Psoas muscle (tissue), 8 donors: Measurements from ENCODE around the gene LRRC4C. TPM values are rescaled to one million over a fixed set of nuclear protein-coding genes. Genes with fewer than 3 reads are reported as not detected.

Experiments
- ATAC-seq, 4 donors: fragments of 200-7000 bp; cut with Tn5 transposase; one replicate each; pipeline ENCODE4 v1.9.1; 2020; ENCODE audit warnings: moderate library complexity in 3 of 4, mild to moderate bottlenecking in 2 of 4
- DNase-seq, 2 donors: peaks; one replicate each; pipeline ENCODE4 v3.0.0-alpha.2; 2020
- H3K27ac ChIP-seq: fragments of 200-600 bp; one replicate; pipeline ENCODE4 v1.8.0; 2022
- H3K27me3 ChIP-seq, 3 donors: fragments of 200-600 bp in 1 of 3; one replicate each; pipeline versions ENCODE4 v1.6.1 to v1.8.0; 2013 to 2022; ENCODE audit warnings: low read length in 2 of 3, mild to moderate bottlenecking in 2 of 3, moderate library complexity in 1 of 3; ENCODE audit not compliant: insufficient read depth in 3 of 3
- H3K36me3 ChIP-seq, 2 donors: fragments of 200-600 bp in 1 of 2; one replicate each; pipeline versions ENCODE4 v1.6.1 to v1.8.0; 2013 to 2022; ENCODE audit warnings: low read depth in 1 of 2, mild to moderate bottlenecking in 1 of 2, moderate library complexity in 1 of 2; ENCODE audit not compliant: insufficient read depth in 1 of 2
- H3K4me1 ChIP-seq: fragments of 200-600 bp; one replicate; pipeline ENCODE4 v1.8.0; 2022
- H3K4me3 ChIP-seq: fragments of 200-600 bp; one replicate; pipeline ENCODE4 v1.8.0; 2022; ENCODE audit warnings: mild to moderate bottlenecking
- H3K9me3 ChIP-seq: fragments of 200-600 bp; one replicate; pipeline ENCODE4 v1.8.0; 2022
- CTCF ChIP-seq: fragments of 200-600 bp; IDR thresholded peaks from one replicate; pipeline ENCODE4 v1.8.0; 2022; ENCODE audit warnings: antibody characterized with exemption
- WGBS, 3 donors: extraction: QIAGEN DNeasy Blood & Tissue Kit; methylation state at CpG; one replicate each; pipeline versions ENCODE4 v1.1.6 to v1.1.7; 2013; 5-methylcytosine and 5-hydroxymethylcytosine counted together
- intact Hi-C, 2 donors: fragments of 100-400 bp; cut with DNase I; formaldehyde crosslinking; loops; one replicate each; pipeline versions ENCODE4 v1.11.0 to v1.14.2; 2022
- polyA plus RNA-seq, 3 donors: library from polyadenylated mRNA; stranded (reverse); fragments of 200-250 nt; gene quantifications; one replicate each; pipeline ENCODE4 v1.2.3, GENCODE V29; 2013
- total RNA-seq, 4 donors: library from RNA; stranded (reverse); fragmentation: NEBNext Ultra II Directional in 2 of 4; extraction: Animal tissue kit (Norgen Biotek cat#: 25700) in 2 of 4; gene quantifications; one replicate each; pipeline versions ENCODE4 v1.2.1 to v1.2.4, GENCODE V29; 2021 to 2023
- donor health status: healthy with polysubstance abuse.
- donor health status: DM: no; HTN: no; CAD: no; lungs with moderate emphysema.
- donor health status: Bipolar disorder and iron deficiency.
- donor health status: healthy.
- donor health status: DM: yes; HTN: yes; CAD: no.
- donor health status: DM: no; HTN: no; CAD: no.
- donor health status: DM: no; HTN: no; CAD: no.
- donor health status: DM: yes; HTN: yes; CAD: no.

Gene LRRC4C
- total and polyA plus RNA-seq, 7 donors: 0.04 to 0.34 (median 0.12) TPM; not detected in 1

- TF ChIP-seq CTCF: no peak
- Histone ChIP-seq H3K9me3 (no peaks in the 10 kb centered on the region), H3K4me3 (no peak overlapping the region), H3K36me3 (no peaks in the 10 kb centered on the region), H3K4me1 (no peaks in the 10 kb centered on the region), H3K27me3 (no peaks in the 10 kb centered on the region), H3K27ac (no peak overlapping the region)
- intact Hi-C loops: no loop called here
- WGBS, 3 donors: 67 to 72% (median 67%) methylated on average over 1 of the region's 1 CpG
- no peak for DNase-seq
- ATAC-seq: no peak
Observed at GRCh38 chr11:41320653-41321052, 138.8 kb downstream of the LRRC4C start.

GRCh38 chr11:41320238-41320637, 139.2 kb downstream of the LRRC4C start:
- H3K4me3 ChIP-seq: no peak overlapping the region
- intact Hi-C loops: no loop called here
- 49 to 60% (median 50%) methylated on average over 3 of the region's 3 CpGs for WGBS, 3 donors

GRCh38 chr11:41319434-41319833, 140.0 kb downstream of the LRRC4C start:
- intact Hi-C loops: no loop called here
- ATAC-seq (no peak), DNase-seq (no peak)
- whole genome bisulfite sequencing, 3 donors: 65 to 85% (median 82%) methylated on average over 2 of the region's 2 CpGs
- no peak for TF ChIP-seq CTCF
- no peaks in the 10 kb centered on the region for H3K9me3 ChIP-seq
- no peaks in the 10 kb centered on the region for H3K36me3 ChIP-seq
- H3K4me3 ChIP-seq: no peak overlapping the region
- H3K4me1 ChIP-seq: no peaks in the 10 kb centered on the region
- H3K27me3 ChIP-seq: no peaks in the 10 kb centered on the region
- H3K27ac ChIP-seq: no peak overlapping the region

More at GRCh38 chr11:41320238-41320637, 139.2 kb downstream of the LRRC4C start:
- no peaks in the 10 kb centered on the region for H3K36me3 ChIP-seq
- no peaks in the 10 kb centered on the region for H3K27me3 ChIP-seq
- no peak for ATAC-seq
- H3K9me3 ChIP-seq: no peaks in the 10 kb centered on the region
- DNase-seq: no peak
- H3K4me1 ChIP-seq: no peaks in the 10 kb centered on the region
- TF ChIP-seq CTCF: no peak
- H3K27ac ChIP-seq: no peak overlapping the region

- TF ChIP-seq CTCF: no peak
- DNase-seq (no peak), ATAC-seq (no peak)
- Histone ChIP-seq H3K36me3 (no peaks in the 10 kb centered on the region), H3K27ac (no peak overlapping the region), H3K4me3 (no peak overlapping the region), H3K27me3 (no peaks in the 10 kb centered on the region), H3K9me3 (no peaks in the 10 kb centered on the region), H3K4me1 (no peaks in the 10 kb centered on the region)
- intact Hi-C loops: no loop called here
- WGBS, 3 donors: 52 to 61% (median 58%) methylated on average over 2 of the region's 2 CpGs
Observed at GRCh38 chr11:41316751-41317150, 142.7 kb downstream of the LRRC4C start.

- TF ChIP-seq CTCF: no peak
- Histone ChIP-seq H3K36me3 (no peaks in the 10 kb centered on the region), H3K27me3 (no peaks in the 10 kb centered on the region), H3K4me1 (no peaks in the 10 kb centered on the region), H3K4me3 (no peak overlapping the region), H3K27ac (no peak overlapping the region), H3K9me3 (no peaks in the 10 kb centered on the region)
- WGBS, 3 donors: 56 to 66% (median 66%) methylated on average over 1 of the region's 1 CpG
- intact Hi-C loops: no loop called here
- DNase-seq (no peak), ATAC-seq (no peak)
Observed at GRCh38 chr11:41313226-41313625, 146.2 kb downstream of the LRRC4C start.
